Bronchial epithelial cell (primary cell): ENCODE results near the gene GFRA1. TPM values are rescaled to one million over a fixed set of nuclear protein-coding genes. Genes with fewer than 3 reads are reported as not detected.
A peak's percentile ranks its signal among the peaks of the same experiment; 100 is the strongest.

Experiments
- DNase-seq: peaks from one replicate; pipeline ENCODE4 v3.0.0-alpha.2; 2010; ENCODE audit warnings: low read depth
- FAIRE-seq: peaks from 2 replicates; lab custom pipeline; 2011; peaks lifted over from hg19 to GRCh38; lab: Jason Lieb, UNC
- H3K27me3 ChIP-seq: 2 replicates; pipeline ENCODE4 v1.5.1; 2011; ENCODE audit warnings: low read length; ENCODE audit not compliant: control insufficient read depth, insufficient read depth
- H3K36me3 ChIP-seq: 2 replicates; pipeline ENCODE4 v1.5.1; 2011; ENCODE audit warnings: low read length; ENCODE audit not compliant: control insufficient read depth, insufficient read depth
- H3K4me3 ChIP-seq: 2 replicates; pipeline ENCODE4 v1.5.1; 2011; ENCODE audit warnings: mild to moderate bottlenecking, low read depth, low read length, control low read depth
- total RNA-seq: library from RNA; depleted of rRNA; stranded (reverse); fragments of >200 nt; gene quantifications from 2 replicates; pipeline ENCODE4 v1.2.1, GENCODE V29; 2014
- TF ChIP-seq, protein P1 (sequence below): IDR thresholded peaks from 2 replicates; pipeline ENCODE4 v1.5.1; 2011; ENCODE audit warnings: mild to moderate bottlenecking, moderate library complexity, low read length, control low read depth, inconsistent platforms; ENCODE audit not compliant: insufficient read depth, severe bottlenecking

Gene GFRA1, protein sequence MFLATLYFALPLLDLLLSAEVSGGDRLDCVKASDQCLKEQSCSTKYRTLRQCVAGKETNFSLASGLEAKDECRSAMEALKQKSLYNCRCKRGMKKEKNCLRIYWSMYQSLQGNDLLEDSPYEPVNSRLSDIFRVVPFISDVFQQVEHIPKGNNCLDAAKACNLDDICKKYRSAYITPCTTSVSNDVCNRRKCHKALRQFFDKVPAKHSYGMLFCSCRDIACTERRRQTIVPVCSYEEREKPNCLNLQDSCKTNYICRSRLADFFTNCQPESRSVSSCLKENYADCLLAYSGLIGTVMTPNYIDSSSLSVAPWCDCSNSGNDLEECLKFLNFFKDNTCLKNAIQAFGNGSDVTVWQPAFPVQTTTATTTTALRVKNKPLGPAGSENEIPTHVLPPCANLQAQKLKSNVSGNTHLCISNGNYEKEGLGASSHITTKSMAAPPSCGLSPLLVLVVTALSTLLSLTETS
- total RNA-seq = under 0.01 TPM in 2 replicates

DNA sequence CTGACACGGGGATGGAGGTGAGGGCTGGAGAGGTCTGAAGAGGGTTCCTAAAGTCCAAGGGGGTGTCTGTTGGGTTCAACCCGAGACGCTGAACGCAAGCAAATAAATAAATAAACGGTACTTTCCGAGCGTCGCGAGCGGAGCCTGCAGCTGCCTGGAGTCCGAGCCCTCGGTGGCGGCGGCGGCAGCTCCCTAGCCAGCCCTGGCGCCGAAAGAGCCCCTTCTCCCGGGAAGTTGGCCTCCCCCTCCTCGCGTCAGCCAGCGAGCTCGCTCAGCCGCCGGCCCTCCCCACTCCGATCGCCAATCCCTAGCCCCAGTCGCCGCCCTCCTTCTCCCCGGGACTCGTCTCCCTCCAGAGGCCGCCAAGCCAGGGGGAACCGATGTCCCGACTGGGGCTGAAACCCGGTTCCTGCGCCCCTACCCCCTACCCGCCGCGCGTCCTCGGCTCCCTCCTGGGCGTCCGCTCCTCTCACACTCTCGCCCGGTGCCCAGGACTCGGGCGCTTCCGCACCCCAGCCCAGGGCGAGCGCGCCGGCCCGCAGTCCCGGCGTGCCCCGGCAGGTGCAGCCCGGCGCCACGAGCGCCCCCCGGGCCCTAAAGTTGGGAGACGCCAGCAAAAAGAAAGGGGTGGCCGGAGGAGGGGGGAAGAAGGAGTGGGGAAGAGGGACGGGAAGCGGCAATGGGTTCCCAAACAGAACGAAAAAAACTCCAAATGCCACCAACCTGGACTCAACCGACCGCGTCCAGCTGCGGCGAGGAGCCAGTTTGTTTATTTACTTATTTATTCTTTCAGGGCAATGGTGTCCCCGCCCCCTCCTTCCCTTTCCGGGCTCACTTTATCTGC is at the start of gene GFRA1:
Gene GFRA1 (minus strand): TSS at position 767 of the 844 bp plus-strand sequence. CDS start 1,177 bp downstream, outside the sequence.
- no peak for DNase-seq
- peaks cover 30% of the 10 kb centered on the region for H3K27me3 ChIP-seq
- no peaks in the 10 kb centered on the region for H3K36me3 ChIP-seq
- peak within 1 kb of the TSS; percentile 6 for H3K4me3 ChIP-seq
- TF ChIP-seq, protein P1, sequence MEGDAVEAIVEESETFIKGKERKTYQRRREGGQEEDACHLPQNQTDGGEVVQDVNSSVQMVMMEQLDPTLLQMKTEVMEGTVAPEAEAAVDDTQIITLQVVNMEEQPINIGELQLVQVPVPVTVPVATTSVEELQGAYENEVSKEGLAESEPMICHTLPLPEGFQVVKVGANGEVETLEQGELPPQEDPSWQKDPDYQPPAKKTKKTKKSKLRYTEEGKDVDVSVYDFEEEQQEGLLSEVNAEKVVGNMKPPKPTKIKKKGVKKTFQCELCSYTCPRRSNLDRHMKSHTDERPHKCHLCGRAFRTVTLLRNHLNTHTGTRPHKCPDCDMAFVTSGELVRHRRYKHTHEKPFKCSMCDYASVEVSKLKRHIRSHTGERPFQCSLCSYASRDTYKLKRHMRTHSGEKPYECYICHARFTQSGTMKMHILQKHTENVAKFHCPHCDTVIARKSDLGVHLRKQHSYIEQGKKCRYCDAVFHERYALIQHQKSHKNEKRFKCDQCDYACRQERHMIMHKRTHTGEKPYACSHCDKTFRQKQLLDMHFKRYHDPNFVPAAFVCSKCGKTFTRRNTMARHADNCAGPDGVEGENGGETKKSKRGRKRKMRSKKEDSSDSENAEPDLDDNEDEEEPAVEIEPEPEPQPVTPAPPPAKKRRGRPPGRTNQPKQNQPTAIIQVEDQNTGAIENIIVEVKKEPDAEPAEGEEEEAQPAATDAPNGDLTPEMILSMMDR = no peak
- FAIRE-seq = no peak

GRCh38 chr10:116316503-116316902 is 43.5 kb upstream of the GFRA1 start:
- Histone ChIP-seq H3K36me3 (no peaks in the 10 kb centered on the region), H3K27me3 (no peaks in the 10 kb centered on the region), H3K4me3 (no peak overlapping the region)
- FAIRE-seq (no peak), DNase-seq (no peak)
- TF ChIP-seq, protein P1 = no peak

DNA sequence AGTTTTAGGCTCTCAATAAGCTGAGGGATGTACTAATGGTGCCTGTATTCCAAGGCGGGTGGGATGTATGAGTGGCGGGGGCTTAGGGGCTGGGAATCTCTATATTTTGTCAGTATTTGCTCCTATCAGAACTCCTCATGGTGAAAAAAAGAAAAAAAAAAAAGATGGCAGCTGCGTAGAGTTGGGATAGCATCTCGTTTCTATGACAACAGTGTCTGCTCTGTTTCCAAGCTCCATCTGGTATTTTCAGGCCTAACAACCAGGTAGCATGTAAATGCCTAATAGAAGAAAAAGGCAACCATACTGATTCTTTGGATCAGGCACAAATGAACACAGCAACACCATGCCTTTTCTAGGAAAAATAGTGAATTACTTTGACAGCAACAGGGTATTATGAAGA is 39.5 kb upstream of the GFRA1 start:
- TF ChIP-seq, protein P1 = no peak
- no peak for FAIRE-seq
- Histone ChIP-seq H3K36me3 (no peaks in the 10 kb centered on the region), H3K4me3 (no peak overlapping the region), H3K27me3 (no peaks in the 10 kb centered on the region)
- no peak for DNase-seq

GRCh38 chr10:116311706-116312490 is 38.9 kb upstream of the GFRA1 start:
- Histone ChIP-seq H3K4me3 (no peak overlapping the region), H3K36me3 (no peaks in the 10 kb centered on the region), H3K27me3 (no peaks in the 10 kb centered on the region)
- FAIRE-seq (peak; percentile 89), DNase-seq (no peak)
- TF ChIP-seq, protein P1 = no peak

DNA sequence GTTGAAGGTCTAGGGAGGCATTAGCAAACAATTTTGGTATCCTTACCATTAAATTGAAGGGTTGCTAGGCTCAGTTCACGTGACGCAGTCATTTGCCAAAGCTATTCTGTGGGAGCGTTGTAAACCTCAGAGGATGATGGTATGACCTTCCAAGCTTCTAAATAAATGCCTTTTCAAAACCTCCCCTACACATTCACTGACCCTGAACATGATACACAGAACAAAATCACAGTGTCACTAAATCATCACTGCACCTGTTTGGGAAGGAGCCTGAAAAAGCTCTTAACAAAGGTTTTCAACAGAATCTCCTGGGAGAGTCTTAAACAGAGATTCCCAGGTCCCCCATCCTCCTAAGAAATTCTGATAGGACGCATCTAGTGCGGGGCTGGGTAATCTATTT is 38.0 kb upstream of the GFRA1 start:
- FAIRE-seq = no peak
- DNase-seq = no peak
- TF ChIP-seq, protein P1 = no peak

More for the DNA sequence above, 38.0 kb upstream of the GFRA1 start:
- no peaks in the 10 kb centered on the region for H3K36me3 ChIP-seq
- no peaks in the 10 kb centered on the region for H3K27me3 ChIP-seq
- H3K4me3 ChIP-seq = no peak overlapping the region
